ENCODE measurements around the gene HHAT. TPM values are rescaled to one million over a fixed set of nuclear protein-coding genes. Genes with fewer than 3 reads are reported as not detected.

HHAT gene
- total RNA-seq, 1 donor from 2014 or later: 2.3 TPM

- DNase-seq: no peak
- Mint-ChIP-seq H3K4me3 (ENCODE audit: unreplicated experiment) (no peak overlapping the region), H3K27me3 (ENCODE audit: unreplicated experiment) (no peaks in the 10 kb centered on the region), H3K36me3 (ENCODE audit: unreplicated experiment) (no peaks in the 10 kb centered on the region), H3K27ac (ENCODE audit: unreplicated experiment) (no peak overlapping the region), H3K9me3 (ENCODE audit: unreplicated experiment) (no peaks in the 10 kb centered on the region), H3K4me1 (ENCODE audit: low read depth, unreplicated experiment) (peaks cover 14% of the 10 kb centered on the region)
- TF ChIP-seq, protein P1, sequence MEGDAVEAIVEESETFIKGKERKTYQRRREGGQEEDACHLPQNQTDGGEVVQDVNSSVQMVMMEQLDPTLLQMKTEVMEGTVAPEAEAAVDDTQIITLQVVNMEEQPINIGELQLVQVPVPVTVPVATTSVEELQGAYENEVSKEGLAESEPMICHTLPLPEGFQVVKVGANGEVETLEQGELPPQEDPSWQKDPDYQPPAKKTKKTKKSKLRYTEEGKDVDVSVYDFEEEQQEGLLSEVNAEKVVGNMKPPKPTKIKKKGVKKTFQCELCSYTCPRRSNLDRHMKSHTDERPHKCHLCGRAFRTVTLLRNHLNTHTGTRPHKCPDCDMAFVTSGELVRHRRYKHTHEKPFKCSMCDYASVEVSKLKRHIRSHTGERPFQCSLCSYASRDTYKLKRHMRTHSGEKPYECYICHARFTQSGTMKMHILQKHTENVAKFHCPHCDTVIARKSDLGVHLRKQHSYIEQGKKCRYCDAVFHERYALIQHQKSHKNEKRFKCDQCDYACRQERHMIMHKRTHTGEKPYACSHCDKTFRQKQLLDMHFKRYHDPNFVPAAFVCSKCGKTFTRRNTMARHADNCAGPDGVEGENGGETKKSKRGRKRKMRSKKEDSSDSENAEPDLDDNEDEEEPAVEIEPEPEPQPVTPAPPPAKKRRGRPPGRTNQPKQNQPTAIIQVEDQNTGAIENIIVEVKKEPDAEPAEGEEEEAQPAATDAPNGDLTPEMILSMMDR (IDR thresholded peaks at IDR 0.05; ENCODE audit: partially characterized antibody, unreplicated experiment): no peak
Measured at GRCh38 chr1:210407887-210408252, 79.2 kb downstream of the HHAT start.

DNA sequence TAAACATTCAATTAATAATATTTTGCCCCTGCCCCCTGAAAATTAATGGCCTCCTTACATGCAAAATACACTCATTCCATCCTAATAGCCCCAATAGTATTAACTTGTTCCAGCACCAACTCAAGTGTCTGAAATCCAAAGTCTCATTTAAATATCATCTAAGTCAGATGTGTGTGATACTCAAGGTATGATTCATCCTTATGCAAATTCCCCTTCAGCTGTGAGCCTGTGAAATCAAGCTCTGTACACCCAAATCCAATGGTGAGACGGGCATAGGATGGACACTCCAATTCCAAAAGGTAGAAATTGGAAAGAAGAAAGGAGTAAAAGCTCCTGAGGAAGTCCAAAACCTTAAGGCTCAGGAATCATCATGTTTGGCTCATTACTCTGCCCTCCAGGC lies 83.5 kb downstream of the HHAT start:
- Mint-ChIP-seq H3K36me3 (ENCODE audit: unreplicated experiment) (no peaks in the 10 kb centered on the region), H3K27ac (ENCODE audit: unreplicated experiment) (no peak overlapping the region), H3K4me1 (ENCODE audit: low read depth, unreplicated experiment) (no peaks in the 10 kb centered on the region), H3K27me3 (ENCODE audit: unreplicated experiment) (peaks cover 7% of the 10 kb centered on the region), H3K4me3 (ENCODE audit: unreplicated experiment) (no peak overlapping the region), H3K9me3 (ENCODE audit: unreplicated experiment) (no peaks in the 10 kb centered on the region)
- TF ChIP-seq, protein P1 (IDR thresholded peaks at IDR 0.05; ENCODE audit: partially characterized antibody, unreplicated experiment): no peak
- DNase-seq: no peak

- Mint-ChIP-seq H3K4me1 (ENCODE audit: low read depth, unreplicated experiment) (no peaks in the 10 kb centered on the region), H3K27ac (ENCODE audit: unreplicated experiment) (no peak overlapping the region), H3K36me3 (ENCODE audit: unreplicated experiment) (no peaks in the 10 kb centered on the region), H3K27me3 (ENCODE audit: unreplicated experiment) (peaks cover 7% of the 10 kb centered on the region), H3K4me3 (ENCODE audit: unreplicated experiment) (no peak overlapping the region), H3K9me3 (ENCODE audit: unreplicated experiment) (no peaks in the 10 kb centered on the region)
- DNase-seq: no peak
- TF ChIP-seq, protein P1 (IDR thresholded peaks at IDR 0.05; ENCODE audit: partially characterized antibody, unreplicated experiment): no peak
Measured at GRCh38 chr1:210413951-210414350, 85.2 kb downstream of the HHAT start.

GRCh38 chr1:210415846-210416448 lies 87.2 kb downstream of the HHAT start:
- TF ChIP-seq, protein P1 (IDR thresholded peaks at IDR 0.05; ENCODE audit: partially characterized antibody, unreplicated experiment): no peak
- Mint-ChIP-seq H3K9me3 (ENCODE audit: unreplicated experiment) (no peaks in the 10 kb centered on the region), H3K36me3 (ENCODE audit: unreplicated experiment) (no peaks in the 10 kb centered on the region), H3K27ac (ENCODE audit: unreplicated experiment) (no peak overlapping the region), H3K27me3 (ENCODE audit: unreplicated experiment) (peaks cover 7% of the 10 kb centered on the region), H3K4me3 (ENCODE audit: unreplicated experiment) (no peak overlapping the region), H3K4me1 (ENCODE audit: low read depth, unreplicated experiment) (no peaks in the 10 kb centered on the region)
- no peak for DNase-seq

GRCh38 chr1:210416681-210417080 lies 88.0 kb downstream of the HHAT start:
- Mint-ChIP-seq H3K27me3 (ENCODE audit: unreplicated experiment) (peaks cover 7% of the 10 kb centered on the region), H3K4me1 (ENCODE audit: low read depth, unreplicated experiment) (no peaks in the 10 kb centered on the region), H3K9me3 (ENCODE audit: unreplicated experiment) (no peaks in the 10 kb centered on the region), H3K36me3 (ENCODE audit: unreplicated experiment) (no peaks in the 10 kb centered on the region), H3K4me3 (ENCODE audit: unreplicated experiment) (no peak overlapping the region), H3K27ac (ENCODE audit: unreplicated experiment) (no peak overlapping the region)
- DNase-seq: no peak
- TF ChIP-seq, protein P1 (IDR thresholded peaks at IDR 0.05; ENCODE audit: partially characterized antibody, unreplicated experiment): no peak
